GM19438 (cell line): ENCODE data around the gene SMG6.

Experiments
- ATAC-seq: cut with Tn5 transposase; IDR thresholded peaks from one replicate; pipeline ENCODE4 v1.9.1; 2021; ENCODE audit warnings: low read depth; ENCODE audit not compliant: unreplicated experiment

SMG6 gene

DNA sequence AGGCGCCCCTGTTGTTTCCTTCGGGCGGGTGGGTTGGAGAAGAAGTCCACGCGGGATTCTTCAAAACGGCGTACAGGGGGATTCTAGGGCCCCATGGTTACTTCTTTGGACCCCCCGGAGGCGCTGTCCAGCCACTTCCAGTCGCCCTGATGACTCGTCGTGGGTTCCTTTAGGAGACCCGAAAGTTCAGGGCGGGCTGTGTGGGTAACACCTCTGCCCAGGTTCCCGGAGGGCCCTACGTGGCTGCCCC, 249.4 kb downstream of the SMG6 start:
- no peak for ATAC-seq

DNA sequence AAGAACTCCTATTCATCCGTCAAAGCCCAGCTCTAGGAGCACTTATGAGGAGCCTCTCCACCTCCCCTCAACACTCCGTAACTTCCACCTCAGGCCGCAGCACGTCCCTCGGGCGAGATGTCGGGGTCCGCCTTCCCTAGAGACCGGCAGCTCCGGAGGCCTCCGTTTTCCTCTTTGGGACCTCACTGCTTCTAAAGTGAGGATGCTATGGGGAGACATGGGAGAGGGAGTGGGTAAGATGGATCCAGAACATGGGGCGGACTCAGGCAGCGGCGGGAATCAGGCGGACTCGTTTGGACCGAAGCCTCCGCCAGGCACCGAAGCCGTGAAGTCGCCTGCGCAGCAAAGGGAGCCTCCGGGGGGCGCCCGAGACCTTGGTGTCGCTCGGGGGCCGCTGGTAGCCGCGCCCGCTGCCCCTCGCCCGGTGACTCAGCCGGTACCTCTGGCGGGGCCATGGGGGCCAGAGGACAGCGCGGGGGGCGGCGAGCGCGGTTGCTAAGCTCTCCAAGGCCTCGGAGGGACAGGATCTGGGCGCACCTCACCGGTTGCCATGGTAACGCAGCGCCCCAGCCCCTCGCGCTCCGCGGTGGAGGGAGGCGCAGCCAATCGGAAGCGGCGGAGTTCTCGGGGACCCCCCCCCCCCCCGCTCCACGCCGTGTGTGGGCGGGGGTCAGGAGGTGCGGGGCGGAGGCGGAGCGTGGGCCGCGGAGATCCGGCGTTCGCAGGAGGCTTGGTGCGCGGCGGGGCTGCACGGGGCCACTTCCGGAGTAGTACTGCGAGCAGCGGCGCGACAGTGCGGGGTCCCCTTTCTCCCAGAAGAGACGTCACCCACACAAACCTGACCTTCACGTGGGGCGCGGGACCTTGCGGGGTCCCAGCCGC, 250.0 kb downstream of the SMG6 start:
- ATAC-seq = no peak

DNA sequence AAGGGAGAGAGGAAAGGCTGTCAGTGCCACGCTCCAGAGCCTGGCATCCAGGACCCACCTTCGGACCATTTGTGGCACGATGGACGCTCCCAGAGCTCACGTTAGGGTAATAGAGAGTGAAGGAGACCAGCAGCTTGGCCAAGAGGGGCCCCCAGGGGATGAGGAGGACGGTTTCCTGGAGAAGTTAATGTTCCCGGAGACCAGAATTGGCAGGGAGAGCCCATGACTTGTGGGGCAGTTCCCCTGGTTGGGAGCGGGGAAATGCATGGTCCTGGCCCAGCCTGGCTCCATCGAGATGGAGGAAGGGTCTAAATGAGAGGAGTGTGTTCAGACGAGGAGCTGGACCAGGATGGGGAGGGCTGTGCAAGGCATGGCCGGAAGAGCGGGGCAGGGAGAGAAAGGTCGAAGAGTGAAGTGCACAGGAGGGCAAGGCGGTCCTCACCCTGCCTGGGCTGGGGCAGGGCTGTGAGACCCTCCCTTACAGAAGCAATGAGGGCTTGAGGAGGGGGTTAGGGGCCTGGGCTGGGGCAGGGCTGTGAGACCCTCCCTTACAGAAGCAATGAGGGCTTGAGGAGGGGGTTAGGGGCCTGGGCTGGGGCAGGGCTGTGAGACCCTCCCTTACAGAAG, 251.5 kb downstream of the SMG6 start:
- no peak for ATAC-seq

DNA sequence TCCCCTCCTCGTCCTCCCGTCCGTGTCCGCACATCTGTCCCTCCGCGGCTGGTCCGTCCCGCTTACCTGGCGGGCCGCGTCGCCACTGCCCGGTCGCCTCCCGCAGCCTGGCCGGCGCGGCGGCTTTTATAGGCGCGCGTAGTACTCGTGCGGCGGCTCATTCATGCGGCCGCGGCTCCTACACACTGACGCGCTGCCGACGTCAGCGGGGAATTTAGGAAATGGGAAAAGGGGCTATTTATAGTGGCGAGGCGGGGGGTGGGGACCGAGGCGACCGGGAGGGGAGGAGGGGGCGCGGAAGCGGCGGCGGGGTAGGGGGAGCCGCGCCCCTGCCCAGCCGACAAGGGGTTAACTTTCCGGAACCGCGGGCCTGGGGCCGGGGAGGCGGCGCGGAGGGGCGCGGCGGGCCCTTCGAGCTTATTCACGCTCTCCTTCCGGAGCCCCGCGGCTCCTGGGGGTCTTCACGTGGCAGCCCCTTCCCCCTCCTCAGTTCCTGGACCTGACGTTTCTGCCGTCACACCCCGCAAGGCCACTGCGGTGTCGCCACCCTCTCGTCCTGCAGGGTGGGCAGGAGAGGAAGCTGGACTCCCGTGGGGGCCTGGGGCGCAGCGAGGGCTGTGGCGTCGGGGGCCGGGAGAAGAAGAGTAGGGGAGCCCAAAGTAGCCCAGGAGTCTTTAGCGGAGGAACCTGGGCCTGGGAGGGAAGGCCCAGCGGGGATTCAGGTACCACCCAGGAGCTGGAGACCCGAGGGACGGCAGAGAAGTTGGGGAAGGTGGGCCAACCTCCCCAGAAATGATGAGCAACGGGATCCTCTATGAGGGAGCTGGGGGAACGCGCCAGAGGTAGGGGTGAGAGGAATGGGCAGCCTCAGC, 252.3 kb downstream of the SMG6 start:
- no peak for ATAC-seq

DNA sequence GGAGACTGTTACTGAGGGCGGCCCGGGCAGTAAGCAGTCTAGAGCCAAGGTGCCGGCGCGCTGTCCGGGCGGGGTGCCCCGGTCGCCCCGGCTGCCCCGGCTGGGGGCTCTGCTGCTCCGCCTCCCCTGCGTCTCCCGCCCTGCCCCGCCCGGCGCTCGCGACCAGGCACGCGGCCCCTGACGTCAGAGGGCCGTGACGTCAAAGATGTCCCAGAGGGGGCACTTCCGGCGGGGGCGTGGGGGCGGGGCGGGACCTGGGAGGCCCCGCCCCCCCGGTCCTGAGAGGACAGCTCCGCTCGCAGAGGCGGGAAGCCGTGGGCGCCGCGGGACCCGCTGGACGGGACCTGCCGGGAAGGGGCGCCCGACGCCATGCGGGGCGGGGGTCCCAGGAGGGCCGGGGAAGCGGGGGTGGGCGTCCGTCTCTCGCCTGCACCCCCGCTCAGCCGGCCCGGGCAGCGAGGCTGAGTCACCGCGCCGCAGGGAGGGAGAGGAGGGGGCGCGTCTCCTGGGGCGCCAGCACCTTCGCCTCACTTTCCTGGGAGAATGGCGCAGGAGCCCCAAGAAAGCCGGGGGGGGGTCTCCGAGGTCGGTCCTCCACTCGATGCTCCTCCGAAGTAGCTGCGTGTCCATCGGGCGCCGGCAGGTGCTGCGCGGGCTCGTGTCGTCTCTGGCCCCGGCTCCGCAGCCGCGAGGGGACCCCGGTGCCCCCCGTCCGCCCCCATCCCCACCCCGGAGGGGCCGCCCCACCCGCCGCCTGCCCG, 253.1 kb downstream of the SMG6 start:
- ATAC-seq = no peak

DNA sequence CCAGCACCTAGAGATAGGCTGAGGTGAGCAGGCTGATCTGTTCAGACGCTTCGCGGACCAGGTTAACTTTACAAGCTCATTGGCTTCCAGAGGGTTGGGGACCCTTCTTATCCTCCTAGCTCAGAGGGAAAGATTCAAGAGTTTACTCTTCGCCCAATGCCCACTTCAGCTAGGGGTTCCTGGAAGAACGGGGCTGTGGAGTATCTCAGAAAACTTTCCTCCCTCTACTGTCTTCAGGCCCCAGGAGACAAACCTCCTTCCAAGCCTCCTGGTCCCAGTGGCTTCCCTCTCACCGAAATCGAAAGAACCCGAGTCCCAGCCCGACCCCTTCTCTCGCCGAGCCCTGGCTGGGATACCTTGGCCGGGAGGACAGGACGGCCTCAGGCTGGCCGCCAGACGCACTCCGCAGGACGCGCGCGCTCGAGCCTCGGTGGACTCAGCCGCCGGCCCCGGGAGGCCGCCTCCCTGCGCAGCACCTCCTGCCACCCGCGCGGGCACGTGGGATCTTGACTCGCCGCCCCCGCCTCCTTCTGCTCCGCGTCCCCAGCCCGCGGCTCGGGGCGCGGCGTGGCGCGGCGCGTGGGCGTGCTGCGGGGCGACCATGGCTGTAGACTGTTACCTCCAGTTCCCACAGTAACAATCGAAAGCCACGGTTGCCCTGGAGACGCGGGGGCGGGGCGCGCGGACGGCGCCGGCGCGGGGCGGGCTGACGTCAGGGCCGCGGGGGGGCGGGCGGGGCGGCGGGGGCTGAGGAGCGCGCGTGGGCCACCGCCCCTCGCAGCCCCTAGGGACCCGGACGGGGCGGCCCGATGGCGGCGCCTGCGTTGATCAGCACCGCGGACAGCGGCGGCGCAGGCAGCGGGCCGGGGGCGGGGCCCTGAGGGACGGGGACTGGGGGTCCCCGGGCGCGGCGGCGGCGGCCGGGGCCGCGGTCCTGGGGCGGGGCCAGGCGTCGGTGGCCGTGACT, 254.0 kb downstream of the SMG6 start:
- no peak for ATAC-seq

DNA sequence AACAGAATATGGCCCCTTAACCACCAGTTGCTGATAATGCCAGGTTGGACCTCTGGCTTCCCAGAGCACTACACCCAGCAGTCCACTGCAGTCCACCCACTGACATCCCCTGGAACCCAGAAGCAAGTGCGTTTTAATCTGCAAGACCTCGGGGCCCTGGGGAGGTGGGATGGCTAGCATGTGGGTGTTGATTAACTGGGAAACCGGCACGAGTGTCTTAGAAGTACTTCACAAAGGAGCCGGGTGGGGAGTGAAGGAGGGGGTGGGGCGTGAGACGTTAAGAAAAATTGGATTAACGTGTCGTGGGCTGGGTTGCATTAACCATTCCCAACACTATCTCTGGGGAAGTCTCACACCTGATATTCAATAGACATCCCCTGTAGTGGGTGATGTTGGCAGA, 254.8 kb downstream of the SMG6 start:
- no peak for ATAC-seq

DNA sequence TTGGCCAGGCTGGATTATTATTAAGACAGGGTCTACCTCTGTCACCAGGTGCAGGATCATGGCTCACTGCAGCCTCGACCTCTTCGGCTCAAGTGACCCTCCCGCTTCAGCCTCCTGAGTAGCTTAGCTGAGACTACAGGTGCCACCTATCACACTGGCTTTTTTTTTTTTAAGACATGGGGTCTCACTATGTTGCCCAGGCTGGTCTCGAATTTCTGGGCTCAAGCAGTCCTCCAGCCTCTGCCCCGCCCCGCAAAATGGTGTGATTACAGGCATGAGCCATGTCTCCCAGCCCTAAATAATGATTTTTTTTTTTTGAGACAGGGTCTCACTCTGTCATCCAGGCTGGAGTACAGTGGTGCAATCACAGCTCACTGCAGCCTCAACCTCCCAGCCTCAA, 256.0 kb downstream of the SMG6 start:
- no peak for ATAC-seq

DNA sequence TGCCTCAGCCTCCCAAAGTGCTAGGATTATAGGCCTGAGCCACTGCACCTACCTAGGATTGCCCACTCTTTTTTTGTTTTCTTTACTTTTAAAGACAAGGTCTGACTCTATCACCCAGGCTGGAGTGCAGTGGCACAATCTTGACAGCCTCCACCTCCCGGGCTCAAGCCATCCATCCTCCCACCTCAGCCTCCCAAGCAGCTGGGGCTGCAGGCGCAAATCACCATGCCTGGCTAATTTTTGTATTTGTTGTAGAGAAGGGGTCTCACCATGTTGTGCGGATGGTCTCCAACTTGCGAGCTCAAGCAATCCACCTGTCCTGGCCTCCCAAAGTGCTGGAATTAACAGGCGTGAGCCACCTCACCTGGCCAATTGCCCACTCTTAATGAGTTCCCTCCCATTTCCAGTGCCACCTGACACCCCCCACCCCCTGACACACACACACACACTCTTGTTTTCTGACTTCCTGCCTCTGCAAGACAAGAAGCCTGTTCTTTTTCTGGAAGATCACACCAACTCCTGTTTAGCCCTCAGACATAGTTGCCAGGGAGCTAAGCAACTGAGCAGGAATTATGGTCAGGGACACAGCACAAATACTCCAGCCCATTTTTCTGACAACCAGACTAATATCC, 259.2 kb downstream of the SMG6 start:
- ATAC-seq = no peak

DNA sequence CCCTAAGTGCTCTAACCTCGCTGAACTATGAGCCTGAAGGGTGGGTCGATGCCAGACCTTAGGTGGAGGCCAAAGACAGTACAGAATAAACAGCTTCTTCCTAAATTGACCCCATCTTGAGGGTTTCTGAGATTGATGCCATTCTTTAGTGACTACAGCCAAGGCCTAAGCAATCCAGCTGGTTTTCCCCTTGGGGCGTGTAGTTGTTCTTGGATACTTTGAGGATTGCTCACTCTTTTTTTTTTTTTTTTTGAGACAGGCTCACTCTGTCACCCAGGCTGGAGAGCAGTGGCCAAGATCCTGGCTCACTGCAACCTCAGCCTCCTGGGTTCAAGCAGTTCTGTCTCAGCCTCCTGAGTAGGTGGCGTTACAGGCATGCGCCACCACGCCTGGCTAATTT, 259.8 kb downstream of the SMG6 start:
- ATAC-seq = no peak

DNA sequence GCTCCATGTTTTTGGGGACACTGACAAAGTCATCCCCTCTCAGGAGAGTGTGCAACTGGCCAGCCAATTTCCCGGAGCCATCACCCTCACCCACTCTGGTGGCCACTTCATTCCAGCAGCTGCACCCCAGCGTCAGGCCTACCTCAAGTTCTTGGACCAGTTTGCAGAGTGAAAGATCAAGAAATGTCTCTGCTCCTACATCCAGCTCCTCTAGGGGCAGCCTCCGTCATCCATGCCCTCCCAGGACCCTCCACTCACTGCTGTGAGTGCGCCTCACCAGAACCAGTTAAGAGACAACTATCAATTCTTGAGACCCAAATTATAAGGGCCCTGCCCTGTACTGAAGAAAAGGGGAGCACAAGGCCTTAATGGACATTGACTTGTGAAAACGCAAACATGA, 260.7 kb downstream of the SMG6 start:
- no peak for ATAC-seq

DNA sequence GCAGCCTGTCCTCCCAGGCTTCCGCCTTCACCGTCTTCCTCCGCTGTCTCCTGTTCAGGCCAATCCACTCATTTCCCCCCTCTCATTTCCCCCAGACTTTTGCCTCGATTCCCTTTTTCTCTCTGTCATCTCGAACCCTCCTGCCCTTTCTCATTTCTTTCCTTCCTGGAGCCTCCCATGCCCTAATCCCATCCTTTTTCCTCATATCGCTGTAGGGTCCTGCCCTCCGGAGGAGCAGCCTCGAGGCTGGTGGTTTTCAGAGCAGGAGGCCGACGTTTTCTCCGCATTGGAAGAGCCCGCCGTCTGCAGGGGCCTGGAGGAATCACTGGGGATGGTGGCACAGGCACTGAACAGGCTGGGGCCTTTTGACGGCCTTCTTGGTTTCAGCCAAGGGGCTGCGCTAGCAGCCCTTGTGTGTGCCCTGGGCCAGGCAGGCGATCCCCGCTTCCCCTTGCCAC, 261.2 kb downstream of the SMG6 start:
- no peak for ATAC-seq

DNA sequence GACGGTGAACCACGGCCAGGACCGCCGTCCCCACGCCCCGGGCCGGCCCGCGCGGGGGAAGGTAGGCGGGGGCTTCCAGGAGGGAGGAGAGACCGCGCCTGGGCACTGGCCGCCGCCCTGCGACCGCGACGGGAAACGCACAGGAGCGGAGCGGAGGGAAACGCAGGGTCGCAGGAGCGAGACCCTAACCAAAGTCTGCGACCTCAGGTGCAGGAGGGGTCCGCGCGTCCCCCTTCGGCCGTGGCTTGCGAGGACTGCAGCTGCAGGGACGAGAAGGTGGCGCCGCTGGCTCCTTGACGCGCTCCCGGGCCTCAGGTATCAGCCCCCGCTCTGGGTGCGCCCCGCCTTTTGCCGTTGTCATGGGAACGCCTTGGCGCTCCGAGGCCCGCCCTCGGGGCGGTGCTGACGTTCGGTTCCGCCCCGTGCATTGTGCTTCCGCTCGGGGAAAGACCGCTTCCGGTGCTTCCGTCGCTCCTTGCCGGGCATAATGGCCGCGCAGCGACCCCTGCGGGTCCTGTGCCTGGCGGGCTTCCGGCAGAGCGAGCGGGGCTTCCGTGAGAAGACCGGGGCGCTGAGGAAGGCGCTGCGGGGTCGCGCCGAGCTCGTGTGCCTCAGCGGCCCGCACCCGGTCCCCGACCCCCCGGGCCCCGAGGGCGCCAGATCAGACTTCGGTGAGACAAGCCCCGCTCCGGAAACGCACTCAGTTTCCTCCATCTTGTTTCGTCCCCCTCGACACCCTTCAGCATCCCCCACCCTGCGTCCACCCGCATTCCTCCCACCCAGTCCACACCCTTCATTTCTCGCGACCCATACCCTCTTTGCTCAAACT, 261.8 kb downstream of the SMG6 start, which contains the start of gene OVCA2:
TSS of gene OVCA2 (plus strand) at position 462 of the 829 bp plus-strand sequence. CDS start at position 488, 26 bp downstream.
- ATAC-seq = peak; percentile 92

DNA sequence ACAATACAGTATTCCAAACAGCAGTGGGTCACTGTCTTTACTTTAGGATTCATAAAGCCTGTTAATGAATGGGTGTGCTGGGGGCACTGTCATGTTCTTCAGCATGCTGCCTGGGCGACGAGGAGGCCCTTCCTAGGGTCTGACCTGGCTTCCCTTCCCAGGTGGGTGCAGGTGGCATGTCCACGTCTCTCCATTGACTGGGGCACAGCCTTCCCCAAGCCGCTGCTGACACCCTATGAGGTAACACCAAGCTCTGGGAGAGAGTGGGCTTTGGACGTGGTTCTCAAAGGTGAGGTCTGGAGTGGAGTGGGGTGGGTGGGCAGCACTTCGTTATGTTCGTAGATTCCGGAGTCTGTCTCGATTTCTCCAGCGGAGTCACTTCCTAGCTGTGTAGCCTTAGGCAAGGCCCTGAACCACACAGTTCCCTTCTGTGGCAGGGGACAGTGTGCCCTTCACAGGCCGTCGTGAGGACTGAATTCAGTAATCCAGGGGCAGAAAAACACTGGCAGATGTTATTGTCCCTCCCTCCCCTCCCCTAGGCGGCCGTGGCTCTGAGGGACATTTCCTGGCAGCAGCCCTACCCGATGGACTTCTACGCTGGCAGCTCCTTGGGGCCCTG, 262.5 kb downstream of the SMG6 start:
- ATAC-seq = no peak

DNA sequence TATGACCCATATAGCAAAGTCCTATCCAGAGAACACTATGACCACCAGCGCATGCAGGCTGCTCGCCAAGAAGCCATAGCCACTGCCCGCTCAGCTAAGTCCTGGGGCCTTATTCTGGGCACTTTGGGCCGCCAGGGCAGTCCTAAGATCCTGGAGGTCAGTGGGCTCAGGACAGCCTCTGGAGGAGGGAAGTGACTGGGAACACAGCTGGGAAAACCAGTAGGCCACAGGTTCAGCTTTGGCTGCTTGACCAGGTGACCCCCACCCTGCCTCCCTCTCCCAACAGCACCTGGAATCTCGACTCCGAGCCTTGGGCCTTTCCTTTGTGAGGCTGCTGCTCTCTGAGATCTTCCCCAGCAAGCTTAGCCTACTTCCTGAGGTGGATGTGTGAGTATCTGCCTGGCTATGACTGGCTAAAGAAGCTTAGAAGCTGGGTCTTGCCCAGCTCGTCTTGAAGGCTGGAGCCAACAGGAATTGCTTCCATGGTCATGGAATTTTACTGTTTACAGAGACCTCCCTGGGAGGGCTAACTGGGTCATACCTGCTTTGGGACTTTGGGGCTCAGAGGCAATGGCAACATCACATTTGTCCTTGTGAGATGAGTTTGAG, 263.3 kb downstream of the SMG6 start:
- no peak for ATAC-seq

DNA sequence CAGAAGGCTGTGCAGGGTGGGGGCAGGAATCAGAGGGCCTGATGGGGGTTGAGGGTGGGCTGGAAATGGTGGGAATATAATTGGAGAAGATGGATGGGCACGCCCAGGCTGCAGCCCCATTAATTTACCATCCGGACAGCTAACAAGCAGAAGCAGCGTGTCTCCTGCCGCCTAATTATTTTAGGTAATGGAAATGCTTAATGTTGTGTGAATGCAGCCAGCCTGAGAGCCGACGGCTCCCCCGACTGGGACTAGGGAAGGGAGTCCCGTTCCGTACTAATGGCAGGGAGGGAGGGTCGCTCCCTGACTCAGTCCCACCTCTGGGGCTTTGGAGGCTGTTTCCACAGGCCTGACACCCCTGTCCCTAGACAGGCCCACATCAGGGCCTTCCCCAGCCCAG, 266.4 kb downstream of the SMG6 start:
- no peak for ATAC-seq
